ENCODE measurements around the gene HCFC1. TPM values are rescaled to one million over a fixed set of nuclear protein-coding genes. Genes with fewer than 3 reads are reported as not detected.

Gene HCFC1
- polyA plus RNA-seq, 1 of the 3 experiments (the other 2 are of a cell fraction) = 9.5 TPM

DNA sequence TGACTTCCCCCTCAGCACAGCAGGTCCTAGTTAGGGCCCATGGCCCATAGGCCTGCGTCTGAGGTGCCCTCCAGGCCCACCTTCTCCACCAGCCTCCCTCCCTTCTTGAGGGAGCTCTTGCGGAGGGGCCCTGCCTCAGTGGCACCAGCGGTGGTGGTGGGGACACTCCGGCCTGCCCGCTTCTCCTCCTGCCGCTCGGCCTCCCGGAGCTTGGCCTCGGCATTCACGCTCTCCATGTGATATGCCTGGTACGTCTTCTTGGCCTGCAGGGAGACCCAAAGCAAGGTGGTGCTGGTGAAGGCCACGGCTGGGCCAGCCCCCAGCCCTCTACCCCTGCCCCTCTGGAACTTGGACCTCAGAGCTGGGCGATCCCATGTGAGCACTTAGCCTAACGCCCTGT lies 51.1 kb downstream of the HCFC1 start:
- peaks cover 44% of the 10 kb centered on the region for H3K27me3 ChIP-seq (ENCODE audit: insufficient read depth)
- H3K9me2 ChIP-seq = no peaks in the 10 kb centered on the region
- ChIA-PET POLR2A (interaction anchor here (1.1 to 2.9 kb wide), 3 partner anchors 10 to 42 kb away, joined by 3 to 9 read pairs (median 9); no protein-coding TSS in a partner anchor), CTCF (interaction anchor here (1.0 to 16.7 kb wide), 5 partner anchors 11 to 160 kb away, joined by 3 to 271 read pairs (median 5); partner anchors contain the start of gene RENBP)
- H3F3A ChIP-seq (replicated peaks; ENCODE audit: insufficient read depth) = peaks cover 8% of the 10 kb centered on the region
- H3K4me1 ChIP-seq (ENCODE audit: control insufficient read depth in 1 of 2, insufficient read depth in 2 of 2, low read depth in 1 of 2, low read length in 1 of 2) = peaks cover 0 to 46% of the 10 kb centered on the region in 2 experiments; a peak in 1 of 4 replicates
- no peaks in the 10 kb centered on the region for H3K79me2 ChIP-seq (ENCODE audit: insufficient read depth)
- H3K36me3 ChIP-seq (replicated peaks in 1 of 2; ENCODE audit: control insufficient read depth in 1 of 2, insufficient read depth in 2 of 2, low read length in 1 of 2) = no peaks in the 10 kb centered on the region
- H3K9me3 ChIP-seq = no peaks in the 10 kb centered on the region
- 70% methylated on average over 10 of the region's 14 CpGs for WGBS (ENCODE audit: low lambda C conversion rate)
- H3K9ac ChIP-seq = no peak overlapping the region
- no peak overlapping the region for H3K4me3 ChIP-seq (ENCODE audit: low read depth in 2 of 2, low read length in 1 of 2)
- TF ChIP-seq, protein P1, sequence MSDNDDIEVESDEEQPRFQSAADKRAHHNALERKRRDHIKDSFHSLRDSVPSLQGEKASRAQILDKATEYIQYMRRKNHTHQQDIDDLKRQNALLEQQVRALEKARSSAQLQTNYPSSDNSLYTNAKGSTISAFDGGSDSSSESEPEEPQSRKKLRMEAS (IDR thresholded peaks at IDR 0.05; ENCODE audit: low read depth) = no peak
- TF ChIP-seq, protein P2, sequence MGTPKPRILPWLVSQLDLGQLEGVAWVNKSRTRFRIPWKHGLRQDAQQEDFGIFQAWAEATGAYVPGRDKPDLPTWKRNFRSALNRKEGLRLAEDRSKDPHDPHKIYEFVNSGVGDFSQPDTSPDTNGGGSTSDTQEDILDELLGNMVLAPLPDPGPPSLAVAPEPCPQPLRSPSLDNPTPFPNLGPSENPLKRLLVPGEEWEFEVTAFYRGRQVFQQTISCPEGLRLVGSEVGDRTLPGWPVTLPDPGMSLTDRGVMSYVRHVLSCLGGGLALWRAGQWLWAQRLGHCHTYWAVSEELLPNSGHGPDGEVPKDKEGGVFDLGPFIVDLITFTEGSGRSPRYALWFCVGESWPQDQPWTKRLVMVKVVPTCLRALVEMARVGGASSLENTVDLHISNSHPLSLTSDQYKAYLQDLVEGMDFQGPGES (IDR thresholded peaks at IDR 0.05; ENCODE audit: low read depth, low read length) = no peak
- TF ChIP-seq TAF1 (IDR thresholded peaks at IDR 0.05; ENCODE audit: borderline replicate concordance, low read depth, low read length) (no peak), TCF12 (IDR thresholded peaks at IDR 0.05) (no peak), RAD21 (IDR thresholded peaks at IDR 0.05; ENCODE audit: low read length) (no peak), FOSL2 (IDR thresholded peaks at IDR 0.05; ENCODE audit: borderline replicate concordance, low read depth) (no peak), RCOR1 (IDR thresholded peaks at IDR 0.05; ENCODE audit: low read length) (no peak), MEF2A (IDR thresholded peaks at IDR 0.05; ENCODE audit: borderline replicate concordance, low read depth) (no peak), FOXJ3 (CRISPR knock-in tag; IDR thresholded peaks at IDR 0.05) (no peak), SMC3 (IDR thresholded peaks at IDR 0.05; ENCODE audit: low read depth, low read length) (no peak)
- H3K4me2 ChIP-seq = no peak overlapping the region
- no peaks in the 10 kb centered on the region for H4K20me1 ChIP-seq (ENCODE audit: insufficient read depth)
- no peak overlapping the region for H2AFZ ChIP-seq (ENCODE audit: low read depth)
- peak overlapping the region in 1 of 2 experiments; percentile 92; a peak in 2 of 4 replicates for H3K27ac ChIP-seq (ENCODE audit: low read depth in 2 of 2, low read length in 1 of 2)
- DNase-seq = no peak

DNA sequence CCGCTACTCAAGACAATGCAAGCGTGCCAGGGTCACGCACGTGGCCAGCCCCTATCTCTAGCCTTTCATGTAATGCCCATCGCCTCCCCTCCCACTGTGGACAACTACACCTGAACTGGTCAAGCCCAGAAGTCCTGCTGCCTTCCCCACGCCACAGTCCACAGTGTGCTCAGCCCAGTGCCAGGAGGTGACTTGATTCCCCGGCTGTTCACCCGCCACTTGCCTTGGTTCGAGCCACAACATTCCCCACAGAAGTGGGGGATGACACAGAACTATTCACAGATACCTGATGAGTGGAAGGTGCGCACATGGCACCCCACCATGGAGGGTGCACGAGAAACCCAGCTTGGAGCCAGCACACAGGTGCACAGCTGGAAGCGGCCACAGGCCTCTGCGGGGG lies 52.3 kb downstream of the HCFC1 start:
- Histone ChIP-seq H3K9ac (no peak overlapping the region), H3K27ac (ENCODE audit: low read depth in 2 of 2, low read length in 1 of 2) (no peak overlapping the region), H3K4me1 (ENCODE audit: control insufficient read depth in 1 of 2, insufficient read depth in 2 of 2, low read depth in 1 of 2, low read length in 1 of 2) (peaks cover 0 to 37% of the 10 kb centered on the region in 2 experiments; a peak in 1 of 4 replicates), H2AFZ (ENCODE audit: low read depth) (no peak overlapping the region), H3K4me3 (ENCODE audit: low read depth in 2 of 2, low read length in 1 of 2) (no peak overlapping the region), H3K4me2 (no peak overlapping the region), H3F3A (replicated peaks; ENCODE audit: insufficient read depth) (no peaks in the 10 kb centered on the region), H3K27me3 (ENCODE audit: insufficient read depth) (peaks cover 52% of the 10 kb centered on the region), H3K79me2 (ENCODE audit: insufficient read depth) (no peaks in the 10 kb centered on the region), H3K36me3 (replicated peaks in 1 of 2; ENCODE audit: control insufficient read depth in 1 of 2, insufficient read depth in 2 of 2, low read length in 1 of 2) (no peaks in the 10 kb centered on the region), H3K9me3 (no peaks in the 10 kb centered on the region), H3K9me2 (no peaks in the 10 kb centered on the region), H4K20me1 (ENCODE audit: insufficient read depth) (no peaks in the 10 kb centered on the region)
- ChIA-PET CTCF (interaction anchor here (1.0 to 12.9 kb wide), 2 partner anchors 10 to 33 kb away, joined by 3 to 130 read pairs; no protein-coding TSS in a partner anchor), POLR2A (no interaction called here)
- WGBS (ENCODE audit: low lambda C conversion rate) = 42% methylated on average over 12 of the region's 13 CpGs
- DNase-seq = no peak
- TF ChIP-seq MEF2A (IDR thresholded peaks at IDR 0.05; ENCODE audit: borderline replicate concordance, low read depth) (no peak), RAD21 (IDR thresholded peaks at IDR 0.05; ENCODE audit: low read length) (no peak), FOXJ3 (CRISPR knock-in tag; IDR thresholded peaks at IDR 0.05) (no peak), CHD2 (IDR thresholded peaks at IDR 0.05; ENCODE audit: low read length, partially characterized antibody) (no peak), TAF1 (IDR thresholded peaks at IDR 0.05; ENCODE audit: borderline replicate concordance, low read depth, low read length) (no peak), GABPA (IDR thresholded peaks at IDR 0.05; ENCODE audit: low read depth) (no peak), TCF12 (IDR thresholded peaks at IDR 0.05) (no peak)
- TF ChIP-seq, protein P3, sequence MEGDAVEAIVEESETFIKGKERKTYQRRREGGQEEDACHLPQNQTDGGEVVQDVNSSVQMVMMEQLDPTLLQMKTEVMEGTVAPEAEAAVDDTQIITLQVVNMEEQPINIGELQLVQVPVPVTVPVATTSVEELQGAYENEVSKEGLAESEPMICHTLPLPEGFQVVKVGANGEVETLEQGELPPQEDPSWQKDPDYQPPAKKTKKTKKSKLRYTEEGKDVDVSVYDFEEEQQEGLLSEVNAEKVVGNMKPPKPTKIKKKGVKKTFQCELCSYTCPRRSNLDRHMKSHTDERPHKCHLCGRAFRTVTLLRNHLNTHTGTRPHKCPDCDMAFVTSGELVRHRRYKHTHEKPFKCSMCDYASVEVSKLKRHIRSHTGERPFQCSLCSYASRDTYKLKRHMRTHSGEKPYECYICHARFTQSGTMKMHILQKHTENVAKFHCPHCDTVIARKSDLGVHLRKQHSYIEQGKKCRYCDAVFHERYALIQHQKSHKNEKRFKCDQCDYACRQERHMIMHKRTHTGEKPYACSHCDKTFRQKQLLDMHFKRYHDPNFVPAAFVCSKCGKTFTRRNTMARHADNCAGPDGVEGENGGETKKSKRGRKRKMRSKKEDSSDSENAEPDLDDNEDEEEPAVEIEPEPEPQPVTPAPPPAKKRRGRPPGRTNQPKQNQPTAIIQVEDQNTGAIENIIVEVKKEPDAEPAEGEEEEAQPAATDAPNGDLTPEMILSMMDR (IDR thresholded peaks at IDR 0.05) = no peak
- TF ChIP-seq, protein P2 (IDR thresholded peaks at IDR 0.05; ENCODE audit: low read depth, low read length) = no peak
- TF ChIP-seq, protein P4, sequence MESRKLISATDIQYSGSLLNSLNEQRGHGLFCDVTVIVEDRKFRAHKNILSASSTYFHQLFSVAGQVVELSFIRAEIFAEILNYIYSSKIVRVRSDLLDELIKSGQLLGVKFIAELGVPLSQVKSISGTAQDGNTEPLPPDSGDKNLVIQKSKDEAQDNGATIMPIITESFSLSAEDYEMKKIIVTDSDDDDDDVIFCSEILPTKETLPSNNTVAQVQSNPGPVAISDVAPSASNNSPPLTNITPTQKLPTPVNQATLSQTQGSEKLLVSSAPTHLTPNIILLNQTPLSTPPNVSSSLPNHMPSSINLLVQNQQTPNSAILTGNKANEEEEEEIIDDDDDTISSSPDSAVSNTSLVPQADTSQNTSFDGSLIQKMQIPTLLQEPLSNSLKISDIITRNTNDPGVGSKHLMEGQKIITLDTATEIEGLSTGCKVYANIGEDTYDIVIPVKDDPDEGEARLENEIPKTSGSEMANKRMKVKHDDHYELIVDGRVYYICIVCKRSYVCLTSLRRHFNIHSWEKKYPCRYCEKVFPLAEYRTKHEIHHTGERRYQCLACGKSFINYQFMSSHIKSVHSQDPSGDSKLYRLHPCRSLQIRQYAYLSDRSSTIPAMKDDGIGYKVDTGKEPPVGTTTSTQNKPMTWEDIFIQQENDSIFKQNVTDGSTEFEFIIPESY (IDR thresholded peaks at IDR 0.05; ENCODE audit: borderline replicate concordance, low read depth) = no peak
- TF ChIP-seq, protein P5, sequence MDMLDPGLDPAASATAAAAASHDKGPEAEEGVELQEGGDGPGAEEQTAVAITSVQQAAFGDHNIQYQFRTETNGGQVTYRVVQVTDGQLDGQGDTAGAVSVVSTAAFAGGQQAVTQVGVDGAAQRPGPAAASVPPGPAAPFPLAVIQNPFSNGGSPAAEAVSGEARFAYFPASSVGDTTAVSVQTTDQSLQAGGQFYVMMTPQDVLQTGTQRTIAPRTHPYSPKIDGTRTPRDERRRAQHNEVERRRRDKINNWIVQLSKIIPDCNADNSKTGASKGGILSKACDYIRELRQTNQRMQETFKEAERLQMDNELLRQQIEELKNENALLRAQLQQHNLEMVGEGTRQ (IDR thresholded peaks at IDR 0.05; ENCODE audit: borderline replicate concordance, low read depth, low read length) = no peak
- TF ChIP-seq, protein P6, sequence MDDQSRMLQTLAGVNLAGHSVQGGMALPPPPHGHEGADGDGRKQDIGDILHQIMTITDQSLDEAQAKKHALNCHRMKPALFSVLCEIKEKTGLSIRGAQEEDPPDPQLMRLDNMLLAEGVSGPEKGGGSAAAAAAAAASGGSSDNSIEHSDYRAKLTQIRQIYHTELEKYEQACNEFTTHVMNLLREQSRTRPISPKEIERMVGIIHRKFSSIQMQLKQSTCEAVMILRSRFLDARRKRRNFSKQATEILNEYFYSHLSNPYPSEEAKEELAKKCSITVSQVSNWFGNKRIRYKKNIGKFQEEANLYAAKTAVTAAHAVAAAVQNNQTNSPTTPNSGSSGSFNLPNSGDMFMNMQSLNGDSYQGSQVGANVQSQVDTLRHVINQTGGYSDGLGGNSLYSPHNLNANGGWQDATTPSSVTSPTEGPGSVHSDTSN (IDR thresholded peaks at IDR 0.05) = no peak
